NCI-H2081 treated with DMSO at 0.1 percent for 48 hours (cell line): ENCODE data around the gene HIVEP1.

Experiments
- DNase-seq: peaks from one replicate; lab custom pipeline; 2025; lab: John Stamatoyannopoulos, UW

Gene HIVEP1

GRCh38 chr6:11994875-11995461 is 17.1 kb upstream of the HIVEP1 start:
- DNase-seq: no peak

GRCh38 chr6:11996751-11997150 is 15.4 kb upstream of the HIVEP1 start:
- no peak for DNase-seq

DNA sequence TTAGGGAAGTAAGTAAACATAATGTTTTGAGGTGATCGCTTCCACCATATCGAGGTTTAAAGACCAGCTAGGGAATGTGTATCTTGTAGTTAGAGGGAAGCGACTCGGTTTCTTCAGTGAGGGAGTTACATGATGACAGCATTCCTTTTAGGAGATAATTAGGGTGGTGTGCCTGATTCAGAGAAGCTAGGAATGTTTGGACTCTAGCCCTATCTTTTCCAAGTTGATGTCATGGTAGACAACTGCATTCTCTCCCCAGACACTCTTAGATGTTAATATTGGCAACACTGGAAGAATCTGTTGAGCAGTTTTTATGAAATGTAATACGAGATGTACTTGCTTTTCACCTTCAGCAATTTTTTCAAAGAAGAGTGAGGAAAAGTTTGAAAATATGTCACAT is 12.9 kb upstream of the HIVEP1 start:
- no peak for DNase-seq

DNA sequence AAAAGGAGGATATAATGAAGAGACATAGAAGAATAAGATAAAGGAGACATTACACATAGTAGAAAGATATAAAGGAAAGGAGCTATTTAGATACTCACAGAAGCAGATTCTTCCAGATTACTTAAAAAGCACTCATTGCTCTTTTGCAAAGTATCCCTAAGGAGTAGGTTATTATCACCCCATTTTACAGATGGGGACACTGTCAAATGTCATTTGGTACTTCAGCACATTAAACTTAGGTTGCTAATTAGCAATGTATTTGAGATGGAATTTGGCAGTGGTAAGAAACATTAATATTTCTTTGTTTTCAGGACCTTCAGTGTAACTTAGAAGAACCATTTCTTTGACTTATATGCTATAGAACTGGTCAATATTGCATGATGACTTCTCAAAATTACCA is 11.9 kb upstream of the HIVEP1 start:
- no peak for DNase-seq

DNA sequence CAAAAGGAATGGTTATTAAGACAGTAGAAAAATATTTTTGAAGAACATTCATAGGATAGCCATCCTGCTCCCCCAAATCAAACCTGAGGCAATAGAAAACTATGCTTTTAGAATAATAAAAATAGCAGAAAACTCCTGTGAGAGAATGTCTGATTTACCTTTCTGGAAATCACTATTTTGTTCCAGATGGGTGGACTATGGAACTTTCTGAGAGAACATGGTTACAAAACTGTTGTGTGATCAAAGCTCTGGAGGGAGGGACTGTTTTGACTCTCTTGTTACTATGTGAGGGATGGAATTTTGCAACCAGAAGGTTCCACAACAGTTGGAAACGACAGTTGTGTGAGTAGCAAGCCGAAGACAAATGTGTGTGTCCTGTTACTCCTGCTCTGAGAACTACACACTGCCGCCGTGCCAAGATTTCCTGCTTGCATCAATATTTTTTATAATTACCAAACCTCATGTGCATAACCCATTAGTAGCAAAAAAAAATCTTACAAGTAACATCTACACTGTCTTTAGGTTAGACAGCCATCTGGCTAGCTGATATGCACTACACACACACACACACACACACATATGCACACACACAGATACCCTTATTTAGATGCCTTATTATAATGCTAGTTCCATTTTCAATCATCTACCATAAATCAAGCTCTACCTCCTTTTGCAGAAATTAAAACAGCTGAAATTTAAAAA is 11.0 kb upstream of the HIVEP1 start:
- DNase-seq: no peak

DNA sequence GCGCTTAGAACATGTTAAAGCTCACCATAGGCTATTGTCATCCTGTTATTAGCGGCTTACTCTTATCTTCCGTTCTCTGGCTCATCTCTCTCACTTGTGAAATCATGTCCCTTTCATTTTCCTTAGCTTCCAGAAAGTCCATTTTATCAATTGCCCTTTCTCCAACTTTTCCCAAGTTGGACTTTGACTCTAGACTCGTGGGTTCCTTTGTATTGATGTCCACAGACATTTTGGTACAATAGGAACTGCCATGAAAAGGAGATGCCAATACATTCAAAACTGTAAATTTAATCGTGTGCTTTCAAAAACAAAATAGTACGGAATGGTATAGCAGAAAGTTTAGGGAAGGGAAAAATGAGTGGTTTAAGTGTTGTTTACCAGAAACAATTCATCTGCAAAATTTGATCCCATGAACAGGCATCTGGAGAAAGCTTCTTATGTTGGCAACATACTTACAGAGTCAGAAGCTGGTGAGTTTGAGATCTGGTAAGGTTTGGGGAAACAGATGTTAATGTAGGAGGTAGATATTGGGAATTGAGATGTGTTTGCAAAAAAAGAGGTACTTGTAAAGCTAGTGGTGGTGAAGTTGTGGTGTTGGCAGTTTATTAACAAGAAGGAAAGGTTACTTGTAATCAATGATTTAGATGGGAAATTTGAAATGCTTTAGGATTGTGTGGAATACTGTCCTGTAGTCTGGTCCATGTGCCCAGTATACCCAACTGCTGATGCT is 10.2 kb upstream of the HIVEP1 start:
- no peak for DNase-seq

GRCh38 chr6:12007473-12007872 is 4.6 kb upstream of the HIVEP1 start:
- DNase-seq: no peak

GRCh38 chr6:12007887-12008286 is 4.2 kb upstream of the HIVEP1 start:
- DNase-seq: no peak

DNA sequence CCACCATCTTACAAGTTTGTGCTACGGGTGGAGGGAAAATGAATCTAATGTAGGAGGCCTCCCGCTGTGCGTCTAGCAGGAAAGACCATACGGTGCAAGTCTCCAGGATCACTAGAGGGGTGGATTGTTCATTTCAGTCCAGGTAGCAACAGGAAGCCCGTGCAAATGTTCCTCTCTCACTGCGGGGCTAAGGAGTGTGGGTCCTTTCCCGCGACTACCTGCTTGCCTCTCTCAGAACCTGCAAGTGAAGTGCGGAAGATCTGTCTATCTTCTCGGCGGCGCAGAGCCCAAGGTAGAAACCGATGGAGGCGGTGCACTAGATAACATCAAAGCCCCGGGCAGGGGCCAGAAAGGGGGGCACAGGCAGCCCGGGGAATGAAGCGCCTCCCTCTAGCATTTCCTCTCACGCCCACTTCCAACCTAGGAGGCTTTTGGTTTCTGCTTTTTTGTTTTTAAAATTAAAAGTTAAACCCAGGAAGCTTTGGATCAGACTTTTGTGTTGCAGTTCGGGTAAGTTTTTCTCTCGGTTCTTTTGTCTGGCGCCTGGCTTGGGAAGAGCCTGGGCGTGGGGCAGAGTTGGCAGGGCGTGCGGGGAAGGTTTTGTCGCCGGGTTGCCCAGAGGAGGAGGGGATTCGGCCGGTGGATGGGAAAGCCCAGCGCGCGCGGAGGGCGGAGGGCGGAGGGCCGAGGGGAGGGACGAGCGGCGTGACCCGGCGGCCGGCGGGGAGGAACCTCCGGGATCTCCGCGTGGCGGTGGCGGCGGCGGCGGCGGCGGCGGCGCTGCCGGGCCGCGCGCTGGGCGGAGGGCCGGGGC is 3.5 kb upstream of the HIVEP1 start:
- peak; percentile 47 for DNase-seq

GRCh38 chr6:12009180-12009685 is 2.9 kb upstream of the HIVEP1 start:
- DNase-seq: no peak

GRCh38 chr6:12009876-12010634 is 2.1 kb upstream of the HIVEP1 start:
- no peak for DNase-seq

DNA sequence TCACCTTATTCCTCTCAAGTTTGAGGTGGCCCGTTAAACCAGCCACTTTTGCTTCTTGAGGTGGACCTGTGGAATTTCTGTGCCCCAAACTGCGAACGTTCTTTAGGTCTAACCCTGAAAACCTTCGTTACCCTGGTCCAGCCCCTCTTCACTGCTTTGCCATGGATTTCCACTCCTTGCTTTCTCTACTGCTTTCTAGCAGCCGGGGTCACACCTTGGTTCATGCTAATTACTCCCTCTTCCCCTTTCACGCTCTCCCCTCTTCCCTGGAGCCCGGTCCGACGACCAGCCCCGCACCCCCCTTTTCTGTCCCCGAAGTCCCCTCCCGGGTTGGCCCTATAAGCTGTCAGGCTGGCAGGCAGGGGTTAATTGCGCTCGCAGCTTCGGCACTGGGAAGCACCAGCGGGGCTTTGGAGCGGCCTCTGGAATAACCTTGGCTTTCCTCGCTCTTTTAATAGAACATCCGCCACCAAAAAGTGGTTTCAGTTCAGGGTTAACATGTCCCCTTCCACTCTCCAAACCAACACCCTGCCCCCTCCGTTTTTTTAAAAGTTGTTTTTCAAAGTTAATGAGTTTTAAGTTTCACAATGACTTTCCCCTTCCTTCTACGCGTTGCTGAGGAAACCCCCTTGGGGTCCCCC is 1.4 kb upstream of the HIVEP1 start:
- no peak for DNase-seq

- DNase-seq: peak; percentile 22
Observed at GRCh38 chr6:12011276-12012037, 655 bp upstream of the HIVEP1 start.

- no peak for DNase-seq
Observed at GRCh38 chr6:12012558-12013306, 620 bp downstream of the HIVEP1 start.

- DNase-seq: no peak
Observed at GRCh38 chr6:12013307-12013719, 1.2 kb downstream of the HIVEP1 start.

DNA sequence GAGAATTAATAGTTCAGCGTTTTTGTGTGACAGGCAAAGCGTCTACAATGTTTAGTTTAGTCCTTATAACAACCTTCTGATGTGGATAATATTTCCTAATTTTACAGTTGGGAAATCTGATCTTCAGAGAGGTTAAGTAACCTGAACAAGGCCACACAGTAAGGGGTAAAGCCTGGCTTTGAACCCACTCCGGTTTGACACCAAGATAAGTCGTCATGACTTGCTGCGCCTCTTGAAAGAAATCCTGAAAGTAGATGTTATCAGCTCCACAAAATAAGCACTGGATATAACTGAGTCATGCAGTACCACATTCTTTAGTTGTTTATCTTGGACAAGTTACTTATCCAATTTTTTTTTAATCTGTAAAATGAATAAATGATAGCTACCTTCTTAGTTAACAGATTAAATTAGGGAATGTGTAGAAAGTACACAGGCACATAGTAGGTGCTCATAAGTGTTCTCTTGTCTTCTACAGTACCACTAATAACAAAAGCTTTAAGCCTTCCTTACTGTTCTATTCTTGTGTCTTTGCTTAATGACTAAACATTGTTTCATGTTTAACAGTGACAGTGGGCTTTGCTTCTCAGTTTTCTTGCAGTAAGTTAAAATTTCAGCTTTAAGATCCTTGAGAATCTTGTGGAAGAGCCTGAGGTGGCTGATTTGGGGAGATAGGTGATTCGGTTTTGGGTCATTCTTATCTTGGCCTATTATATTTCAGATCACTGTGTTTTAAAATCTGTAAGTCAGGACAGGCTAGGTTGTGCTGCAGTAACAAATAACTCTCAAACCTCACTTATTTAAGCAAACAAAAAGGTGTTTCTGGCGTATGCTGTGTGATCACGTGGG is 2.1 kb downstream of the HIVEP1 start:
- no peak for DNase-seq

DNA sequence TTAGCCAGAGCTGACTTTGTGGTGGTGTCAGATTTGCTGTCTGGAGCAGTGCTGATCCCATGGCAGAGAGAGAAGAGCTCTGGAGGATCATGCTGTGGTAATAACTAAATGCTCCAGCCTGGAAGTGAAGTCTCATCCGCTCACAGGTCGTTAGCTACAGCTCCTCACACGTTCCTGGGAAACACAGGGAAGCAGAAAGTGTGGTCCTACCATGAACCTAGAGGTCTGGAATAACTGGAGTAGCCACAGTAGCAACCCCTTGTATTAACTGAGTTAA is 2.7 kb downstream of the HIVEP1 start:
- DNase-seq: no peak

DNA sequence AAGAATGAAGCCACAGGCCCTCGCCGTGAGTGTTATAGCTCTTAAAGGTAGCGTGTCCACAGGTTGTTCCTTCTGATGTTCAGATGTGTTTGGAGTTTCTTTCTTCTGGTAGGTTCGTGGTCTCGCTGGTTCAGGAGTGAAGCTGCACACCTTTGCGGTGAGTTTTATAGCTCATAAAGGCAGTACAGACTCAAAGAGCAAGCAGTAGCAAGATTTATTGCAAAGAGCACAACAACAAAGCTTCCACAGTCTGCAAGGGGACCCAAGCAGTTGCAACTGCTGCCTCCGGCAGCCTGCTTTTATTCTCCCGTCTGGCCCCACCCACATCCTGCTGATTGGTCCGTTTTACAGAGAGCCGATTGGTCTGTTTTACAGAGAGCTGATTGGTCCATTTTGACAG is 5.2 kb downstream of the HIVEP1 start:
- DNase-seq: no peak

DNA sequence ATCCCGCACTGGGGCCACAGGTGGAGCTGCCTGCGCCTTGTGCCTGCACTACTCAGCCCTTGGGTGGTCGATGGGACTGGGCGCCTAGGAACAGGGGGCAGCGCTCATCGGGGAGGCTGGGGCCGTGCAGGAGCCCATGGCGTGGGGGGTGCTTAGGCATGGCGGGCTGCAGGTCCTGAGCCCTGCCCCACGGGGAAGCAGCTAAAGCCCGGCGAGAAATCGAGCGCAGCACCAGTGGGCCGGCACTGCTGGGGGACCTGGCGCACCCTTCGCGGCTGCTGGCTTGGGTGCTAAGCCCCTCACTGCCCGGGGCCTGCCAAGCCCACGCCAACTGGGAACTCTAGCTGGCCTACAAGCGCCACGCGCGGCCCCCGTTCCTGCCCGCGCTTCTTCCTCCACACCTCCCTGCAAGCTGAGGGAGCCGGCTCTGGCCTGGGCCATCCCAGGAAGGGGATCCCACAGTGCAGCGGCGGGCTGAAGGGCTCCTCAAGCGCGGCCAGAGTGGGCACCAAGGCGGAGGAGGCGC is 5.8 kb downstream of the HIVEP1 start:
- no peak for DNase-seq
